Brain microvascular endothelial cell (primary cell): ENCODE measurements around the gene CALML3.

Experiments
- DNase-seq: peaks from one replicate; pipeline ENCODE4 v3.0.0-alpha.2; 2020
- H3K27ac ChIP-seq: fragments of 250-450 bp; sonication (Bioruptor Pico); 2 replicates; pipeline ENCODE4 v1.5.1; 2020; ENCODE audit warnings: mild to moderate bottlenecking, moderate library complexity
- H3K27me3 ChIP-seq: fragments of 250-450 bp; sonication (Bioruptor Pico); replicated peaks from 2 replicates; pipeline ENCODE4 v1.5.1; 2020; ENCODE audit warnings: mild to moderate bottlenecking
- H3K36me3 ChIP-seq: fragments of 250-450 bp; sonication (Bioruptor Pico); replicated peaks from 2 replicates; pipeline ENCODE4 v1.5.1; 2020; ENCODE audit warnings: mild to moderate bottlenecking
- H3K4me3 ChIP-seq: 2 replicates; pipeline ENCODE4 v1.5.1; 2011; ENCODE audit warnings: low read depth, mild to moderate bottlenecking, control low read depth, low read length, moderate library complexity
- CTCF ChIP-seq: IDR thresholded peaks from 2 replicates; pipeline ENCODE4 v1.5.1; 2011; ENCODE audit warnings: low read depth, mild to moderate bottlenecking, moderate library complexity, low read length, control low read depth, inconsistent platforms; ENCODE audit errors: missing control alignments
- in situ Hi-C: cut with HindIII; loops from 2 replicates; pipeline ENCODE4 v1.10.0; 2017; ENCODE audit warnings: low sequenced_read_pairs, low pct_ligation_motif_present

CALML3 gene

DNA sequence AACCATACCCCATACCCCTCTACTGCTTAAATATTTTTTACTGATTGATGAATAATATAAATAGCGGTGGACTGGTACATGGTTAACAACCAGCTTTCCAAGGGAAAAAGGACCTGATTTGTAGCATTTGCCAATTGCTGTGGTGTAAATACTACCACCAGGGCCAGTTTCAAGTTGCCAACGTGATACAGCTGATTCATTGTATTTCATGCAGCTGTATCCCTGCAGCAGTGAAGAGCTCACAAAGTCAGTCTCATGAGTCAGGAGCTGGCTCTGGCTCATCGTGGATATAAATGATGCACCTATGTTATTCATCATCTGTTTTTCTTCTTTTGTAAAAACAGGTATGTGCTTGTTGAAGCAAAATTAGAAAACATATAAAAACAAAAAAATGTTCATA is 40.6 kb upstream of the CALML3 start:
- H3K27ac ChIP-seq: no peak overlapping the region
- no peak for DNase-seq

DNA sequence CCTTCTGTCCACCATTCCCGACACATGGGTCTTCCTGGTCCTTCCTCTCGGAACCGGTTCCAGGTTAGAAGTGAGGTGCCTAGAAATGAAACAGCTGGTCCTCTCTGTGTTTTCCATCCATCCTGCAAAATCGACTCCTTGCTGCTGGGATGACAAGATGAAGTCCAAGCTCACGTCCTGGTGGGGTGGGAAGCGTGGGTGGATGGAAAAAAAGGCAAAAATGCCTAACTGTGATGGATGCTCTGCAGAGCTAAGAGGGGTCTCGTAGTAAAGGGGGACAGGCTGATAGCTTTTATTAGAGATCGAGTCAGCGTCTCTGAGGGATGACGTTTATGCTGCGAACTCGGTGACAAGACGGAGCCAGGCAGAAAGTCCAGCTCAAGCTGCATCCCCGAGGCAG is 39.5 kb upstream of the CALML3 start:
- in situ Hi-C loops: no loop called here
- no peak for DNase-seq
- H3K27ac ChIP-seq: no peak overlapping the region

More for the DNA sequence above, 40.6 kb upstream of the CALML3 start:
- in situ Hi-C loops: no loop called here
- TF ChIP-seq CTCF: no peak
- no peaks in the 10 kb centered on the region for H3K27me3 ChIP-seq
- H3K36me3 ChIP-seq: no peaks in the 10 kb centered on the region
- H3K4me3 ChIP-seq: no peak overlapping the region

GRCh38 chr10:5485948-5486852 is 38.6 kb upstream of the CALML3 start:
- Histone ChIP-seq H3K27me3 (no peaks in the 10 kb centered on the region), H3K27ac (no peak overlapping the region), H3K4me3 (no peak overlapping the region), H3K36me3 (no peaks in the 10 kb centered on the region)
- in situ Hi-C loops: no loop called here
- TF ChIP-seq CTCF: no peak
- no peak for DNase-seq

More for the DNA sequence above, 39.5 kb upstream of the CALML3 start:
- no peak for TF ChIP-seq CTCF
- H3K36me3 ChIP-seq: no peaks in the 10 kb centered on the region
- no peak overlapping the region for H3K4me3 ChIP-seq
- H3K27me3 ChIP-seq: no peaks in the 10 kb centered on the region

DNA sequence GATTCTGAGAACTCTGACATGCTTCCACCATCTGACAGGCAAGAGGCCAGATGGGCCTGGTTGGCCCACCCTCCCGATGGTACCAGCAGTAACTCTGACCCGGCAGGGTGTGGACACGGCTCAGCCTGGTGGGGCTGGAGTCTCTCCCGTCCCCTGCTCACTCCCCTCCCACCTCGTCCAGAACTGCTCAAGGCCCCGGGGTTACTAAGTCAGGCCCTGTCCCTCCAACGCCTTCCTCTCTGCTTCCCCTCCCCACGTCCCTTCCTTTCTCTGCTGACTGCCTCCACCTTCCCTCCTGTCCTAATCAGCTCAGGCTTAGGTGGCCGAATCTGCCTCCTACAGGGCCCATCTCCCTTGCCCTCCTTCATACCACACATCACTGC is 37.9 kb upstream of the CALML3 start:
- in situ Hi-C loops: no loop called here
- no peak for DNase-seq
- Histone ChIP-seq H3K4me3 (no peak overlapping the region), H3K27ac (no peak overlapping the region), H3K36me3 (no peaks in the 10 kb centered on the region), H3K27me3 (no peaks in the 10 kb centered on the region)
- TF ChIP-seq CTCF: no peak

GRCh38 chr10:5488272-5489161 is 36.2 kb upstream of the CALML3 start:
- Histone ChIP-seq H3K27me3 (no peaks in the 10 kb centered on the region), H3K4me3 (no peak overlapping the region), H3K27ac (no peak overlapping the region), H3K36me3 (no peaks in the 10 kb centered on the region)
- no peak for DNase-seq
- in situ Hi-C loops: no loop called here
- TF ChIP-seq CTCF: no peak
